Fibroblast of gingiva (primary cell): ENCODE results near the gene NEO1.

Source experiments
- DNase-seq: peaks from one replicate; pipeline ENCODE4 v3.0.0-alpha.2; 2011; ENCODE audit warnings: low read depth

NEO1 gene

GRCh38 chr15:73078722-73079121, 26.5 kb downstream of the NEO1 start:
- peak; percentile 41 for DNase-seq

- DNase-seq = no peak
Observed at GRCh38 chr15:73079565-73079964, 27.3 kb downstream of the NEO1 start.

GRCh38 chr15:73081321-73081958, 29.2 kb downstream of the NEO1 start:
- peak; percentile 57 for DNase-seq

- DNase-seq = no peak
Observed at GRCh38 chr15:73082812-73083211, 30.5 kb downstream of the NEO1 start.

- no peak for DNase-seq
Observed at GRCh38 chr15:73087098-73087497, 34.8 kb downstream of the NEO1 start.

- DNase-seq = no peak
Observed at GRCh38 chr15:73105064-73105463, 52.8 kb downstream of the NEO1 start.

GRCh38 chr15:73108676-73109075, 56.4 kb downstream of the NEO1 start:
- DNase-seq = no peak

GRCh38 chr15:73109765-73110164, 57.5 kb downstream of the NEO1 start:
- no peak for DNase-seq

GRCh38 chr15:73110201-73110600, 57.9 kb downstream of the NEO1 start:
- DNase-seq = no peak

- DNase-seq = no peak
Observed at GRCh38 chr15:73114064-73114463, 61.8 kb downstream of the NEO1 start.

GRCh38 chr15:73116164-73116563, 63.9 kb downstream of the NEO1 start:
- no peak for DNase-seq

GRCh38 chr15:73118055-73118454, 65.8 kb downstream of the NEO1 start:
- DNase-seq = no peak

- DNase-seq = no peak
Observed at GRCh38 chr15:73119478-73119877, 67.2 kb downstream of the NEO1 start.

- DNase-seq = no peak
Observed at GRCh38 chr15:73120269-73120668, 68.0 kb downstream of the NEO1 start.

GRCh38 chr15:73125219-73125618, 73.0 kb downstream of the NEO1 start:
- DNase-seq = peak; percentile 2

- DNase-seq = peak; percentile 15
Observed at GRCh38 chr15:73127302-73127936, 75.2 kb downstream of the NEO1 start.

- no peak for DNase-seq
Observed at GRCh38 chr15:73130830-73131229, 78.6 kb downstream of the NEO1 start.

GRCh38 chr15:73134196-73134595, 81.9 kb downstream of the NEO1 start:
- DNase-seq = no peak

- DNase-seq = no peak
Observed at GRCh38 chr15:73139041-73139743, 86.9 kb downstream of the NEO1 start.

GRCh38 chr15:73139744-73140553, 87.7 kb downstream of the NEO1 start:
- no peak for DNase-seq

- DNase-seq = no peak
Observed at GRCh38 chr15:73141216-73141900, 89.1 kb downstream of the NEO1 start.
